Measurements from ENCODE around the gene EPYC.

The EPYC gene

DNA sequence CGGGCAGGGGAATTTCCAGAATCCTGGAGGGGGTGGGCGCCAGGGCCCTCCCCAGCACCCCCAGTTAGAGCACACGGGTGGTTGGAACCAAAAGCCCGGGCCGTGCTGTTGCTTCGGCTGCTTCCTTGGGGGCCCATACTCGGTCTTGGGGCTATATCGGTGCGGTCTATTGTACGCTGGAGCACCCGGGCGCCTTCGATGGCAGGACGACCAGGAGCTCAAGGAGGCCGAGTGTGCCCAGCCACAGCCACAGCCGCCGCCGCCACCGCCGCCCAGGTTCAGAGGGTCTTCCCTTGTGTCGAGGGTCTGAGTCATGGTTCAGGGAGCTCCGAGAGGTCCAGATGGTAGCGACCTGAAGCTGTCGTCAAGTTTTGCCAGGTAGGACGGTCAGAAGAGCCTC is 50.3 kb downstream of the EPYC start:
- Histone ChIP-seq H3K36me3 (ENCODE audit: insufficient read depth, low read length) (no peaks in the 10 kb centered on the region), H3K27me3 (ENCODE audit: control insufficient read depth, insufficient read depth, low read length) (no peaks in the 10 kb centered on the region), H3K4me3 (ENCODE audit: low read length) (no peak overlapping the region), H3K4me2 (ENCODE audit: low read length) (no peak overlapping the region), H3K9me3 (replicated peaks; ENCODE audit: low read length) (no peaks in the 10 kb centered on the region), H3K9ac (ENCODE audit: low read depth, low read length) (no peak overlapping the region), H3K4me1 (ENCODE audit: control insufficient read depth, insufficient read depth, low read length) (peaks cover 6% of the 10 kb centered on the region)

DNA sequence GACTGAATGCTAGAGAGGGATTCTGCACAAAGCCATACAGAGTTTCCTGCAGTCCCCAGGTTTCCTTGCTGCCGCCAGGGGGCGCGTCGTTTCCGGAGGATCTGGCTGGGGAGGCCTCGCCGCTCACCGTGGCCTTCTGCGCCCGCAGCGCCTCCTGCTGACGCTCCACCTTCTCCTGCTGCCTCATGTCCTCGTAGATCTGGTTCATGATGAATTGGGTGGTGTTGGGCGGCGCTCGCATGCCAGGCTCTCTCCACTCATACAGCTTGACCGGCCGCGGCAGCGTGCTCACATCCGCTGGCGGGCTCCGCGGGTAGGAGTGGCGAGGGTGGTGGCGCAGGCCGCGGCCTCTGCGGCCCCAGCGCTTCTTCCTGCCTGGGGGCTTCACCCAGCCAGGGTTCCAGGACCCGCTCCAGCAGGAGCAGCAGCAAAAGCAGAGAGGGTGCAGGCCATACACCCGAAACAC is 50.8 kb downstream of the EPYC start:
- Histone ChIP-seq H3K4me1 (ENCODE audit: control insufficient read depth, insufficient read depth, low read length) (peaks cover 6% of the 10 kb centered on the region), H3K36me3 (ENCODE audit: insufficient read depth, low read length) (no peaks in the 10 kb centered on the region), H3K9me3 (replicated peaks; ENCODE audit: low read length) (no peaks in the 10 kb centered on the region), H3K27me3 (ENCODE audit: control insufficient read depth, insufficient read depth, low read length) (no peaks in the 10 kb centered on the region), H3K9ac (ENCODE audit: low read depth, low read length) (no peak overlapping the region), H3K4me2 (ENCODE audit: low read length) (no peak overlapping the region), H3K4me3 (ENCODE audit: low read length) (no peak overlapping the region)

DNA sequence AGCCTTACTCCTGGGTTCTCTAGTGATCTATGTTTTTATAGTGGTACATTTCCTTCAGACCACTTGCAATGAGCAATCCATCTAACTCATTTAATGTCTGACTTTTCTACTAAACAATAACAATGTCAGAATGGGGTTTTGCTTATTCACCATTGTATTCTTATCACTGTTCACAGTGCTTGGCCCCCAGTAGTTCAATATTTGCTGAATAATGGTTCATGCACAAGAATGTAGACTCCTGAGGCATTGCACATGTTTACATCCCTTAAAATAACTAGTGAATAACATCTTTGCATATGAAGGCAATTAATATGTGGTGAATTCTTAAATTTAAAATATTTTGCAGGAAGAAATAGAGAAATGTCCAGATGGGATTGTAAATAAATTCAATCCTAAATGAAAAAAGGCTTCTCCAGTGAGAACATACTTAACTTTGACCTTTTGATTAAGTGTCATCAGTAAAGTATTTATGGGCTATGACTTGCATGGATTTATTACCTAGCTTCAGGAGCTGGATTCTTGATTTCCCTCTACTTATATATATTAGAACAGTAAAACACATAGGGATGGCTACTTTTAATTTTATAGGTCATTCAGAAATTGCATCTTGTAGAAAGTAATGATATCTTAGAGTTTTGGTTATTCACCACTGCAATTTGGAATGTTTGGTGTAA is 53.2 kb downstream of the EPYC start:
- Histone ChIP-seq H3K36me3 (ENCODE audit: insufficient read depth, low read length) (no peaks in the 10 kb centered on the region), H3K9ac (ENCODE audit: low read depth, low read length) (no peak overlapping the region), H3K4me3 (ENCODE audit: low read length) (no peak overlapping the region)

DNA sequence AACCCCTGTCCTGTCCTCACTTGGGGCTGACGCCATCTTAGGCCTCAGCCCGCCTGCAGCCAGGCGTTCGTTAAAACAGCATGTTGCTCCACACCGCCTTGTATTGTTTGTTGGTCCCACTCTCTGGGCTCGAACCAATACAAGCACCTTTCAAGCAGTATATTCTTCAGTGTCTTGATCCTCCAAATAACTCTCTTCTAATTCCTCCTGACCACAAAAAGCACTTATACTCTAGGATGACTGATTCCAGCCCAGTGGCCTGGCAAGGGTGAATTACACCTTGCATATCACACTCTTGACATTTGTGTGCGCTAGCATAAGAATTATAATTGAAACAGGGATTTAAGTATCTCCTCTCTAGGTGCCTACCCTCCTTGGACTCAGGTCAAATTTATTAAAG is 56.9 kb downstream of the EPYC start:
- H3K4me2 ChIP-seq (ENCODE audit: low read length) = no peak overlapping the region
- H3K27me3 ChIP-seq (ENCODE audit: control insufficient read depth, insufficient read depth, low read length) = no peaks in the 10 kb centered on the region
- no peaks in the 10 kb centered on the region for H3K36me3 ChIP-seq (ENCODE audit: insufficient read depth, low read length)
- peaks cover 6% of the 10 kb centered on the region for H3K4me1 ChIP-seq (ENCODE audit: control insufficient read depth, insufficient read depth, low read length)
- H3K9me3 ChIP-seq (replicated peaks; ENCODE audit: low read length) = no peaks in the 10 kb centered on the region
- no peak overlapping the region for H3K9ac ChIP-seq (ENCODE audit: low read depth, low read length)
- no peak overlapping the region for H3K4me3 ChIP-seq (ENCODE audit: low read length)

More for the DNA sequence above, 53.2 kb downstream of the EPYC start:
- Histone ChIP-seq H3K9me3 (replicated peaks; ENCODE audit: low read length) (no peaks in the 10 kb centered on the region), H3K27me3 (ENCODE audit: control insufficient read depth, insufficient read depth, low read length) (no peaks in the 10 kb centered on the region), H3K4me1 (ENCODE audit: control insufficient read depth, insufficient read depth, low read length) (peaks cover 6% of the 10 kb centered on the region), H3K4me2 (ENCODE audit: low read length) (no peak overlapping the region)

DNA sequence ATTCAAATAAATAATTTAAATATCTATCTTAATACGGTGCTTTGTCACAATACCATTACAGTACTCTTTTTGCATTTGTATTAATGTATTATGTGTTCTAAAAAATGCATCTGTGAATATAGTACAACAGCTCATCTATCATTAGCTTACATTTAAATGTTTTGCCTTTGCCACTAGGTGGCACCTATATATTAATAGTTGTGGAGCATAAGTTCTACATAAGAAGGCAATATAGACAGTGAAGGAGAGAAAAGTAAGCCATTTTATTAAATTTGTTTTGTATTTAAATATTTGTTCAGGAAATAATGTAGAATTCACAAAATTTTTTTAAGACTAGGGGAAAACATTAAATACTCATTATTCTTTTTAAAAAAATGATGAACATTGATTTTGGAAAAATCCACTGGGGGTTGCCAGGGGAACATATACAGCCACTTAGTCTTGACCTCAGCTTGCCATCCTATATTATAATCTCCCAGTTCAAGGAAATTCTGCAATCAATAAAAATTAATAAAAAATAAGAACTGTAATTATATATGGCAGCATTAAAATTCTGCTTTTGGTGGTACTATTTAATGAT is 59.6 kb downstream of the EPYC start:
- Histone ChIP-seq H3K4me3 (ENCODE audit: low read length) (no peak overlapping the region), H3K27me3 (ENCODE audit: control insufficient read depth, insufficient read depth, low read length) (no peaks in the 10 kb centered on the region), H3K4me1 (ENCODE audit: control insufficient read depth, insufficient read depth, low read length) (no peaks in the 10 kb centered on the region), H3K9ac (ENCODE audit: low read depth, low read length) (no peak overlapping the region), H3K9me3 (replicated peaks; ENCODE audit: low read length) (no peaks in the 10 kb centered on the region), H3K36me3 (ENCODE audit: insufficient read depth, low read length) (no peaks in the 10 kb centered on the region), H3K4me2 (ENCODE audit: low read length) (no peak overlapping the region)

DNA sequence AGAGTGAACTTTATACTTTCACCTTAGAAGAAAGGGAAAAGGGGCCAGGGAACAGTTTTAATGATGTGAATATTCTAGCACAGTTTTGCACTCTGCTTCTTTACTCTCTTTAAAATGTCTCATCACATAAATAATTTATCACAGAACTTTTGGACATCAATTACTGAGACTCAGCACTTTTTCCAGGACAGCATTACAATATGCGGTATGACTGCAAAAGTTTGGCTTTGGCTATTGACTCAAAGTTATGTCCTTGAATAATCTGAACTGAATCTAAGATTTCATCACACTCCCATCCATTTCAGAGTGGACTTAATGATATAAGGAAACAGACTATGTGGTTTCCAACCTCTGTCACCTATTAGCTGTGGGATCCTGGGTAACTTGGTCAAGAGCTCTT is 61.5 kb downstream of the EPYC start:
- Histone ChIP-seq H3K4me1 (ENCODE audit: control insufficient read depth, insufficient read depth, low read length) (peaks cover 12% of the 10 kb centered on the region), H3K4me3 (ENCODE audit: low read length) (no peak overlapping the region), H3K4me2 (ENCODE audit: low read length) (no peak overlapping the region), H3K9ac (ENCODE audit: low read depth, low read length) (no peak overlapping the region), H3K36me3 (ENCODE audit: insufficient read depth, low read length) (no peaks in the 10 kb centered on the region), H3K27me3 (ENCODE audit: control insufficient read depth, insufficient read depth, low read length) (no peaks in the 10 kb centered on the region), H3K9me3 (replicated peaks; ENCODE audit: low read length) (no peaks in the 10 kb centered on the region)

DNA sequence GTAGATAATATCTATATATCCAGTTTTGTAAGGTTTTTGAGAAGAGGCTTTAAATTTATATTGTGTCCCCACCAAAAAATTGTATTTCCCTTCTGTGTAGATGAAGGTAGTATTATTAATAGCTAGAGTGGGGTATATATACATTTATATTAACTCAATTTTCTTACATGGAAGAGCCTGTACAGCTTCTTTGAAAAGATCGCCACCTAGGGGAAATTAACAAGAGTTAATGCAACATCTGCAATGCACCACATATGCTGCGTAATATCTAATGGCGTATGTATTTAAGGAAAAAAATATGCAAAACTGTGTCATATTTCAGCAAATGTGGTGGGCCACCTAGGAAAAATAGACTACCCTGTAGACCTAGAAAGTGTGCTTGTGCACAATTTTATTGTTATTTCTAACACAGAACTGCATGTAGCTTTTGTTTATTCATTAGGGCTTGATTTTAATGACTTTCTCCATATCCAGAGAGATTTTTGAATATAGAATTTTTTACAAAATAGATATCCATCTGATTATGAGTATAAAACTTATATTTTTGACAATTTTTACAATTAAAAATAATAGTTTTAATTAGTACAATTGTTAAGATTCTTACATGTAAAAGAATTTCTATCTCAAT is 63.8 kb downstream of the EPYC start:
- Histone ChIP-seq H3K4me2 (ENCODE audit: low read length) (no peak overlapping the region), H3K4me1 (ENCODE audit: control insufficient read depth, insufficient read depth, low read length) (peaks cover 16% of the 10 kb centered on the region), H3K36me3 (ENCODE audit: insufficient read depth, low read length) (no peaks in the 10 kb centered on the region), H3K9me3 (replicated peaks; ENCODE audit: low read length) (no peaks in the 10 kb centered on the region), H3K27me3 (ENCODE audit: control insufficient read depth, insufficient read depth, low read length) (no peaks in the 10 kb centered on the region), H3K4me3 (ENCODE audit: low read length) (no peak overlapping the region), H3K9ac (ENCODE audit: low read depth, low read length) (no peak overlapping the region)

DNA sequence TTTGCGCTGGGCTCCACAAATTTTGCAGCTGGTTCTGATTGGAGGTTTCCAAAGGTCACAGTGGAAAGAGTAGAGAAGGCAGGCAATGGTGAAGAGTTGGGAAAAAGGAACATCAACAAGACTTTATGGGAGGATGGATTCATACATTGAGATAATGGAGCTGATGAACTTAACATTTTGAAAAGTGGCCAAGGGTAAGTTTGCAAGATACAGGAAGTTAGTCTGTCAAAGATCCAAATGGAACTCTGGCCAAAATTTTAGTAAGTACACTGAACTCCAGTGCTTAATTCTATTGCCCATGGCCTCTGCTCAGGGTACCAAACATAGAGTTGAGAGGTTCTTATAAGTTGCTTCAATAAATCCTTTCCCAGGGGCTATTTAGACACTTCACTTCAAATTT is 65.4 kb downstream of the EPYC start:
- no peak overlapping the region for H3K4me2 ChIP-seq (ENCODE audit: low read length)
- H3K4me3 ChIP-seq (ENCODE audit: low read length) = no peak overlapping the region
- H3K27me3 ChIP-seq (ENCODE audit: control insufficient read depth, insufficient read depth, low read length) = no peaks in the 10 kb centered on the region
- H3K36me3 ChIP-seq (ENCODE audit: insufficient read depth, low read length) = no peaks in the 10 kb centered on the region
- peaks cover 16% of the 10 kb centered on the region for H3K4me1 ChIP-seq (ENCODE audit: control insufficient read depth, insufficient read depth, low read length)
- H3K9me3 ChIP-seq (replicated peaks; ENCODE audit: low read length) = no peaks in the 10 kb centered on the region
- H3K9ac ChIP-seq (ENCODE audit: low read depth, low read length) = no peak overlapping the region

DNA sequence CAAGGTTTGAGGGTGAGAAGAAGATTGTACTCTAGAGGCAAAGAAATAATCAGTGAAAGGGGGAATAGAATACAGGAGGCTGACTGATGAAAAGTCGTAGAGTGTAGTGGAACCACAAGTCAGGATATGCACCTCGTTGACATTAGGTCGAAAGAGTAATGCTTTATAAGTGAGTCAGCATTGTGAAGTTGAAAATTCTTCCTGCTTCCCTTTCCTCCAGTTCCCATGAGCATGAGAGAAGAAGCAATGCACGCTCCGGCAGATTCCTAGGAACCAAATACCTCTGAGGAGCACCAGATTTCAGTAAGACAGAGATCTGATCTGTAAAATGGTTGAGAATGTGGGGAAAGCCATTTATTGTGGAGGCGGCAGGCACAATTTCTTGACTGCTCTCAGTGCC is 66.3 kb downstream of the EPYC start:
- Histone ChIP-seq H3K4me3 (ENCODE audit: low read length) (no peak overlapping the region), H3K9me3 (replicated peaks; ENCODE audit: low read length) (no peaks in the 10 kb centered on the region), H3K4me1 (ENCODE audit: control insufficient read depth, insufficient read depth, low read length) (peaks cover 16% of the 10 kb centered on the region), H3K27me3 (ENCODE audit: control insufficient read depth, insufficient read depth, low read length) (no peaks in the 10 kb centered on the region), H3K4me2 (ENCODE audit: low read length) (peak overlapping the region; percentile 12), H3K36me3 (ENCODE audit: insufficient read depth, low read length) (no peaks in the 10 kb centered on the region), H3K9ac (ENCODE audit: low read depth, low read length) (no peak overlapping the region)

DNA sequence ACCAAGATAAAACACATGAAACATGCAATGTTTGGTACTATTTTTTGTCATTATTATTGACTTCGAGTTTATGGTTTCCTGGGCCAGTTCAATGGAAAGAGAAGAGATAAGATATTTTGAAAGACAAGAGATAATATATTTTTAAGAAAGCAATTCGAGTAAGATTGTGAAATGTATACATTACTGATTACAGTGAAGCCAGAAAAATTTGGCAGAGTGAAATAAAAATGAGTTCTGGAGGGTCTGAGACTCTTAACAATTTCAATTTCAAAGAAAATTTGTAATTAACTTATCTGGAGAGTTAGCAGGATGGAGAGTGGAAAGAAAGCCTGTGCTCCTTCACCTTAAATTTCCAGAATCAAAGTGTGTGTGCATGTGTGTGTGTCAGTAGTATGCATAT is 67.1 kb downstream of the EPYC start:
- Histone ChIP-seq H3K4me2 (ENCODE audit: low read length) (no peak overlapping the region), H3K4me3 (ENCODE audit: low read length) (no peak overlapping the region), H3K9ac (ENCODE audit: low read depth, low read length) (no peak overlapping the region), H3K36me3 (ENCODE audit: insufficient read depth, low read length) (no peaks in the 10 kb centered on the region), H3K4me1 (ENCODE audit: control insufficient read depth, insufficient read depth, low read length) (peaks cover 16% of the 10 kb centered on the region), H3K27me3 (ENCODE audit: control insufficient read depth, insufficient read depth, low read length) (no peaks in the 10 kb centered on the region), H3K9me3 (replicated peaks; ENCODE audit: low read length) (no peaks in the 10 kb centered on the region)

DNA sequence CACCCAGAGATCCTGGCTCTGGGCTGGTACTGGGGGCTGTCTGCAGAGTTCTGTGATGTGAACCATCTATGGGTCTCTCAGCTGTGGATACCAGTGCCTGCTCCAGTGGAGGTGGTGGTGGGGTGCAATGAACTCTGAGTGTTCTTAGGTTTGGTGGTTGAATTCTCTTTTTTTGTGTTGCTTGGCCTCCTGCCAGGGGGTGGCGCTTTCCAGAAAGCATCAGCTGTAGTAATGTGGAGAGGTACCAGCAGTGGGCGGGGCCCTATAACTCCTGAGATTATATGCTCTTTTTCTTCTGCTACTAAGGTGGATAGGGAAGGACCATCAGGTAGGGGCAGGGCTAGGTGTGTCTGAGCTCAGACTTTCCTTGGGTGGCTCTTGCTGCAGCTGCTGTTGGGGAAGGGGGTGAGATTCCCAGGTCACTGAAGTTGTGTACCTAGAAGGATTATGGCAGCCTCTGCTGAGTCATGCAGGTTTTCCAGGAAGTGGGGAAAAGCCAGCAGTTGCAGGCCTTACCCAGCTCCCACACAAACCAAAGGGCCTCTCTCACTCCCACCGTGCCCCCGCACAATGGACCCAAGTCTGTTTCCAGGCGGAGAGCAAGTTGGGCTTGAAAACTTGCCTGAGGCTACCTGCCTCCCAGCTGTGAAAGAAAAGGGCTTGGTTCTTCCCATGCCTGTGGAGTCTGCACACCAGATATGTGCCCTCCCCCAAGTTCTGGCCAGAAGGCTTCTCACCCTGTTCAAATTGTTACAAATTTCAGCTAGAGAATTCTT is 68.4 kb downstream of the EPYC start:
- H3K4me2 ChIP-seq (ENCODE audit: low read length) = no peak overlapping the region
- no peaks in the 10 kb centered on the region for H3K27me3 ChIP-seq (ENCODE audit: control insufficient read depth, insufficient read depth, low read length)
- H3K4me1 ChIP-seq (ENCODE audit: control insufficient read depth, insufficient read depth, low read length) = peaks cover 16% of the 10 kb centered on the region
- no peaks in the 10 kb centered on the region for H3K9me3 ChIP-seq (replicated peaks; ENCODE audit: low read length)
- no peaks in the 10 kb centered on the region for H3K36me3 ChIP-seq (ENCODE audit: insufficient read depth, low read length)
- H3K9ac ChIP-seq (ENCODE audit: low read depth, low read length) = no peak overlapping the region
- no peak overlapping the region for H3K4me3 ChIP-seq (ENCODE audit: low read length)
